B cell (primary cell): ENCODE data around the gene NGDN. TPM values are rescaled to one million over a fixed set of nuclear protein-coding genes. Genes with fewer than 3 reads are reported as not detected.

Experiments
- ATAC-seq: fragments of 200-7000 bp; cut with Tn5 transposase; one replicate; pipeline ENCODE4 v1.10.0; 2021; ENCODE audit warnings: low read depth, mild to moderate bottlenecking, moderate number of reproducible peaks, moderate library complexity
- CTCF ChIA-PET: fragments of 350-600 bp; sonication (Branson Sonifier 250); formaldehyde crosslinking; loops from one replicate; lab custom pipeline; 2021; ENCODE audit warnings: antibody characterized with exemption, inconsistent platforms; lab: Charles Lee
- POLR2A ChIA-PET: fragments of 350-600 bp; sonication (Branson Sonifier 250); formaldehyde crosslinking; loops from one replicate; lab custom pipeline; 2021; ENCODE audit warnings: antibody characterized with exemption; lab: Charles Lee
- DNase-seq: peaks from one replicate; pipeline ENCODE4 v3.0.0; 2013
- H2AFZ ChIP-seq: 2 replicates; pipeline ENCODE4 v1.6.1; 2012; ENCODE audit warnings: mild to moderate bottlenecking, low read depth, low read length; ENCODE audit not compliant: insufficient read depth, poor library complexity, severe bottlenecking
- H3K27ac ChIP-seq, 2 donors: 1 replicate in 1 of 2; 2 replicates in 1 of 2; pipeline ENCODE4 v1.5.1; 2012 to 2013; ENCODE audit warnings: low read length in 2 of 2, mild to moderate bottlenecking in 2 of 2, moderate library complexity in 1 of 2
- H3K27me3 ChIP-seq, 4 experiments: fragments of 200-600 bp in 1 of 4; sonication (generic) in 1 of 4; replicated peaks in 1 of 4; 1 replicate in 2 of 4; 2 replicates in 2 of 4; pipeline versions ENCODE4 v1.6.1 to v1.7.0; 2013 to 2016; ENCODE audit warnings: low read length in 3 of 4, mild to moderate bottlenecking in 2 of 4, mixed read lengths in 1 of 4, moderate library complexity in 1 of 4; ENCODE audit not compliant: insufficient read depth in 4 of 4, control insufficient read depth in 3 of 4; ENCODE audit errors: control extremely low read depth in 1 of 4
- H3K36me3 ChIP-seq, 2 experiments: replicated peaks in 1 of 2; 1 replicate in 1 of 2; 2 replicates in 1 of 2; pipeline versions ENCODE4 v1.6.1 to v1.7.1; 2013; ENCODE audit warnings: low read length in 1 of 2; ENCODE audit not compliant: insufficient read depth in 2 of 2, control insufficient read depth in 1 of 2; ENCODE audit errors: control extremely low read depth in 1 of 2, extremely low read depth in 1 of 2
- H3K4me1 ChIP-seq, 2 donors: fragments of 200-600 bp in 1 of 2; sonication (generic) in 1 of 2; 1 replicate in 1 of 2; 2 replicates in 1 of 2; pipeline versions ENCODE4 v1.5.1 to v1.6.1; 2013 to 2017; ENCODE audit warnings: low read length in 2 of 2; ENCODE audit not compliant: control insufficient read depth in 2 of 2, insufficient read depth in 2 of 2
- H3K4me2 ChIP-seq: replicated peaks from 2 replicates; pipeline ENCODE3; 2012; ENCODE audit warnings: mild to moderate bottlenecking, low read depth, low read length; ENCODE audit not compliant: poor library complexity, severe bottlenecking
- H3K4me3 ChIP-seq, 5 experiments: fragments of 200-600 bp in 1 of 5; sonication (generic) in 1 of 5; 1 replicate in 3 of 5; 2 replicates in 2 of 5; pipeline versions ENCODE4 v1.5.1 to v1.7.0; 2011 to 2016; ENCODE audit warnings: low read length in 4 of 5, mild to moderate bottlenecking in 4 of 5, low read depth in 2 of 5, control low read depth in 1 of 5, moderate library complexity in 1 of 5; ENCODE audit not compliant: insufficient read depth in 1 of 5; ENCODE audit errors: control extremely low read depth in 1 of 5, extremely low read depth in 1 of 5
- H3K79me2 ChIP-seq: fragments of 200-600 bp; sonication (generic); one replicate; pipeline ENCODE4 v1.6.0; 2016; ENCODE audit warnings: low read length; ENCODE audit not compliant: control insufficient read depth, insufficient read depth
- H3K9ac ChIP-seq: fragments of 200-600 bp; sonication (generic); 2 replicates; pipeline ENCODE4 v1.6.1; 2017; ENCODE audit warnings: mild to moderate bottlenecking, low read length, moderate library complexity
- H3K9me3 ChIP-seq, 3 donors: one replicate each; pipeline versions ENCODE4 v1.6.1 to v1.7.1; 2013; ENCODE audit warnings: low read length in 2 of 3; ENCODE audit not compliant: control insufficient read depth in 2 of 3, insufficient read depth in 1 of 3; ENCODE audit errors: control extremely low read depth in 1 of 3
- H4K20me1 ChIP-seq: 2 replicates; pipeline ENCODE4 v1.6.0; 2012; ENCODE audit warnings: mild to moderate bottlenecking, low read length; ENCODE audit not compliant: insufficient read depth, control insufficient read depth, poor library complexity, severe bottlenecking
- H3K27ac Mint-ChIP-seq: one replicate; pipeline ENCODE4 v1.8.0; 2021; ENCODE audit warnings: mixed read lengths
- H3K27me3 Mint-ChIP-seq: one replicate; pipeline ENCODE4 v1.8.0; 2021; ENCODE audit warnings: mixed read lengths
- H3K4me1 Mint-ChIP-seq: one replicate; pipeline ENCODE4 v1.8.0; 2021; ENCODE audit warnings: mixed read lengths
- H3K4me3 Mint-ChIP-seq: one replicate; pipeline ENCODE4 v1.8.0; 2021; ENCODE audit warnings: mixed read lengths
- H3K9me3 Mint-ChIP-seq: one replicate; pipeline ENCODE4 v1.8.0; 2022; ENCODE audit warnings: mixed read lengths; ENCODE audit not compliant: insufficient read depth
- EZH2 ChIP-seq: IDR thresholded peaks from 2 replicates; pipeline ENCODE4 v1.6.1; 2012; ENCODE audit warnings: borderline replicate concordance, low read depth, mild to moderate bottlenecking, moderate library complexity, low read length; ENCODE audit not compliant: insufficient read depth, poor library complexity, severe bottlenecking
- whole genome bisulfite sequencing: methylation state at CpG from one replicate; pipeline ENCODE4 v1.1.5; 2013; ENCODE audit warnings: missing lambda C conversion rate; ENCODE audit not compliant: insufficient coverage; 5-methylcytosine and 5-hydroxymethylcytosine counted together
- intact Hi-C: fragments of 100-400 bp; cut with micrococcal nuclease; formaldehyde crosslinking; loops from one replicate; pipeline ENCODE4 v1.10.0; 2022
- polyA plus RNA-seq: library from polyadenylated mRNA; depleted of rRNA; stranded (reverse); fragments of >200 nt; gene quantifications from 2 replicates; pipeline ENCODE4 v1.2.3, GENCODE V29; 2012
- total RNA-seq, 2 donors: library from RNA; stranded (reverse); fragments of 120-200 nt in 1 of 2; gene quantifications; 1 replicate in 1 of 2; 2 replicates in 1 of 2; pipeline versions ENCODE4 v1.2.3 to v1.2.4, GENCODE V29; 2013 to 2022
- TF ChIP-seq, protein P1 (sequence below): fragments of 200-600 bp; IDR thresholded peaks from one replicate; pipeline ENCODE4 v1.8.0; 2022; ENCODE audit warnings: antibody characterized with exemption, mild to moderate bottlenecking

NGDN gene
- total and polyA plus RNA-seq, 2 donors (not counting 1 experiment from before 2014, with no cell fraction given): 66.7 to 81.8 TPM

GRCh38 chr14:23441076-23441475 is 28.4 kb upstream of the NGDN start:
- H3K27me3 ChIP-seq: peaks cover 0 to 4% (median 1%) of the 10 kb centered on the region in 4 experiments
- H3K27ac ChIP-seq: no peak overlapping the region
- no peak for ATAC-seq
- 67% methylated on average over 1 of the region's 1 CpG for WGBS
- DNase-seq: no peak
- no peaks in the 10 kb centered on the region for H3K9me3 Mint-ChIP-seq
- no peak overlapping the region for H3K27ac Mint-ChIP-seq
- no peaks in the 10 kb centered on the region for H3K4me1 Mint-ChIP-seq
- peaks cover 36% of the 10 kb centered on the region for H3K27me3 Mint-ChIP-seq
- TF ChIP-seq EZH2: no peak
- TF ChIP-seq, protein P1, sequence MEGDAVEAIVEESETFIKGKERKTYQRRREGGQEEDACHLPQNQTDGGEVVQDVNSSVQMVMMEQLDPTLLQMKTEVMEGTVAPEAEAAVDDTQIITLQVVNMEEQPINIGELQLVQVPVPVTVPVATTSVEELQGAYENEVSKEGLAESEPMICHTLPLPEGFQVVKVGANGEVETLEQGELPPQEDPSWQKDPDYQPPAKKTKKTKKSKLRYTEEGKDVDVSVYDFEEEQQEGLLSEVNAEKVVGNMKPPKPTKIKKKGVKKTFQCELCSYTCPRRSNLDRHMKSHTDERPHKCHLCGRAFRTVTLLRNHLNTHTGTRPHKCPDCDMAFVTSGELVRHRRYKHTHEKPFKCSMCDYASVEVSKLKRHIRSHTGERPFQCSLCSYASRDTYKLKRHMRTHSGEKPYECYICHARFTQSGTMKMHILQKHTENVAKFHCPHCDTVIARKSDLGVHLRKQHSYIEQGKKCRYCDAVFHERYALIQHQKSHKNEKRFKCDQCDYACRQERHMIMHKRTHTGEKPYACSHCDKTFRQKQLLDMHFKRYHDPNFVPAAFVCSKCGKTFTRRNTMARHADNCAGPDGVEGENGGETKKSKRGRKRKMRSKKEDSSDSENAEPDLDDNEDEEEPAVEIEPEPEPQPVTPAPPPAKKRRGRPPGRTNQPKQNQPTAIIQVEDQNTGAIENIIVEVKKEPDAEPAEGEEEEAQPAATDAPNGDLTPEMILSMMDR: no peak
- H3K4me2 ChIP-seq: no peak overlapping the region
- ChIA-PET CTCF (interaction anchor here (1.2 kb wide), 1 partner anchor 121 kb away, joined by 3 read pairs; no protein-coding TSS in a partner anchor), POLR2A (no interaction called here)
- no peak overlapping the region for H3K9ac ChIP-seq
- no peaks in the 10 kb centered on the region for H4K20me1 ChIP-seq
- H3K4me3 Mint-ChIP-seq: no peak overlapping the region
- H3K9me3 ChIP-seq: no peaks in the 10 kb centered on the region
- intact Hi-C loops: no loop called here
- no peaks in the 10 kb centered on the region for H3K36me3 ChIP-seq
- no peak overlapping the region for H3K4me3 ChIP-seq
- H3K79me2 ChIP-seq: no peaks in the 10 kb centered on the region
- H2AFZ ChIP-seq: no peak overlapping the region
- no peaks in the 10 kb centered on the region for H3K4me1 ChIP-seq

DNA sequence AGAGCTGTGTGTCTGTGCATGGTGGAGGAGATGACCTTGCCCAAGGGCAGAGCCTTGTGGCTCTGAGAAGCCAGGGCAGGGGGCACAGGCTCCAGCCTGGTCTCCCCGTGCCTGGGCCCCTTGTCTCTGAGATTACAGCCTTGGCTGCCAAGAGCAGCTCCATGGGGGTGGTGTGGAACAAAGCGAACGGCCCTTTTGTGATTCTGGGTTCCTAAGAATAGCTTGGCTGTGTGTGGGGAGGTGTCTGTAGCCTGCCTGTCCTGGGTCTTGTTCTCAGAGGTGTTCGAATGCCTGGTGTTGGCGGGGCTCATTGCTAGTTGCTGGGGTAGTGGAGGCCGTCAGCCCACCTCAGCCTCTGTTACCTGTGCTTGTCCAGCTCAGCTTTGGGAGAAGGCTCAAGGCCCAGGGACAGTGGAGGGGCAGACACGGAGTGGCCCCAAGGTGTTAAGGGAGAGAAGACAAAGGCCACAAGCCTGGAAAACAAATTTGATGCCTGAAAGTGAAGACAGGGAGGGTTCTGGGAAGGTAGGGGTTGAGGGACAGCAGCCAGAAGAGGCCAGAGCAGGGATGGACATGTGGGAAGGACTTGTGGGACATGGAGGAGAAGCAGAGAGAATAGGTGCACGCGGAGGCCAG is 26.7 kb upstream of the NGDN start:
- POLR2A ChIA-PET: no interaction called here
- ATAC-seq: no peak
- Histone ChIP-seq H3K4me3 (no peak overlapping the region), H3K79me2 (no peaks in the 10 kb centered on the region), H3K4me1 (no peaks in the 10 kb centered on the region), H3K4me2 (no peak overlapping the region), H4K20me1 (no peaks in the 10 kb centered on the region), H2AFZ (no peak overlapping the region), H3K9me3 (no peaks in the 10 kb centered on the region), H3K27me3 (peaks cover 0 to 4% (median 1%) of the 10 kb centered on the region in 4 experiments), H3K27ac (no peak overlapping the region), H3K9ac (no peak overlapping the region), H3K36me3 (no peaks in the 10 kb centered on the region)
- no peak overlapping the region for H3K4me3 Mint-ChIP-seq
- no peaks in the 10 kb centered on the region for H3K4me1 Mint-ChIP-seq
- WGBS: 85% methylated on average over 9 of the region's 9 CpGs
- DNase-seq: no peak
- intact Hi-C loops: no loop called here
- TF ChIP-seq EZH2: no peak
- TF ChIP-seq, protein P1: no peak
- no peaks in the 10 kb centered on the region for H3K9me3 Mint-ChIP-seq
- peaks cover 33% of the 10 kb centered on the region for H3K27me3 Mint-ChIP-seq
- no peak overlapping the region for H3K27ac Mint-ChIP-seq
- CTCF ChIA-PET: no interaction called here
